GM12878 (cell line): ENCODE results near the gene RNF175. TPM values are rescaled to one million over a fixed set of nuclear protein-coding genes. Genes with fewer than 3 reads are reported as not detected.

Experiments
- ATAC-seq: fragments of 200-7000 bp; cut with Tn5 transposase; 3 replicates; pipeline ENCODE4 v1.9.1; 2020; ENCODE audit warnings: mild to moderate bottlenecking, moderate library complexity
- BruUV-seq: library from RNA; stranded (reverse); fragments of 400-500 nt; replicated peaks from 2 replicates; lab custom pipeline; 2021; lab: Mats Ljungman, UMichigan
- CTCF ChIA-PET: fragments of 300-600 bp; sonication (Branson Sonifier 250); formaldehyde crosslinking; extraction: SDS; loops from one replicate; lab custom pipeline; 2021; ENCODE audit warnings: inconsistent platforms; lab: Yijun Ruan, JAX
- POLR2A ChIA-PET: fragments of 350-600 bp; formaldehyde crosslinking; extraction: SDS; loops from one replicate; lab custom pipeline; 2021; ENCODE audit warnings: inconsistent platforms; lab: Charles Lee
- RAD21 ChIA-PET: fragments of 300-600 bp; sonication (Branson Sonifier 250); formaldehyde crosslinking; loops from one replicate; lab custom pipeline; 2023; ENCODE audit warnings: antibody characterized with exemption; ENCODE audit not compliant: unreplicated experiment; lab: Charles Lee
- SMC1A ChIA-PET: fragments of 300-600 bp; sonication (Branson Sonifier 250); formaldehyde crosslinking; loops from one replicate; lab custom pipeline; 2023; ENCODE audit not compliant: unreplicated experiment, uncharacterized antibody; lab: Charles Lee
- DNase-seq: peaks from one replicate; pipeline ENCODE4 v3.0.0-alpha.2; 2011; ENCODE audit warnings: low read depth, low spot score
- FAIRE-seq: peaks from 3 replicates; lab custom pipeline; 2011; peaks lifted over from hg19 to GRCh38; lab: Jason Lieb, UNC
- H2AFZ ChIP-seq: 2 replicates; pipeline ENCODE4 v1.6.0; 2011; ENCODE audit warnings: low read depth, low read length, control low read depth; ENCODE audit not compliant: control insufficient read depth
- H3K27ac ChIP-seq: 2 replicates; pipeline ENCODE4 v1.5.1; 2011; ENCODE audit warnings: control low read depth; ENCODE audit not compliant: control insufficient read depth, insufficient read depth
- H3K27me3 ChIP-seq, 2 experiments: replicated peaks in 1 of 2; 2 replicates each; pipeline versions ENCODE4 v1.6.0 to v1.6.1; 2011; ENCODE audit warnings: low read length in 1 of 2; ENCODE audit not compliant: control insufficient read depth in 2 of 2, insufficient read depth in 2 of 2
- H3K36me3 ChIP-seq, 2 experiments: 2 replicates each; pipeline ENCODE4 v1.5.1; 2011; ENCODE audit warnings: low read length in 1 of 2; ENCODE audit not compliant: control insufficient read depth in 2 of 2, insufficient read depth in 2 of 2
- H3K4me1 ChIP-seq: 2 replicates; pipeline ENCODE4 v1.6.1; 2011; ENCODE audit warnings: mild to moderate bottlenecking, low read length, moderate library complexity, mixed read lengths; ENCODE audit not compliant: control insufficient read depth, insufficient read depth
- H3K4me2 ChIP-seq: 2 replicates; pipeline ENCODE4 v1.6.0; 2011; ENCODE audit warnings: control low read depth; ENCODE audit not compliant: control insufficient read depth, insufficient read depth
- H3K4me3 ChIP-seq: fragments of 200-600 bp; sonication (generic); 2 replicates; pipeline ENCODE4 v1.5.1; 2016
- H3K79me2 ChIP-seq: 2 replicates; pipeline ENCODE4 v1.6.0; 2011; ENCODE audit warnings: low read length; ENCODE audit not compliant: control insufficient read depth, insufficient read depth
- H3K9ac ChIP-seq: 2 replicates; pipeline ENCODE4 v1.8.0; 2011; ENCODE audit warnings: low read length, control low read depth, mixed read lengths; ENCODE audit not compliant: control insufficient read depth, insufficient read depth
- H3K9me3 ChIP-seq: replicated peaks from 3 replicates; pipeline ENCODE4 v1.5.1; 2011; ENCODE audit warnings: mild to moderate bottlenecking, low read length; ENCODE audit not compliant: control insufficient read depth, insufficient read depth
- H4K20me1 ChIP-seq: 2 replicates; pipeline ENCODE4 v1.6.0; 2011; ENCODE audit not compliant: control insufficient read depth, insufficient read depth
- BCLAF1 ChIP-seq: fragments of 450-650 bp; IDR thresholded peaks from 2 replicates; pipeline ENCODE4 v1.6.1; 2017; ENCODE audit warnings: antibody characterized with exemption, mild to moderate bottlenecking, moderate library complexity
- BRCA1 ChIP-seq: IDR thresholded peaks from 2 replicates; pipeline ENCODE4 v1.6.1; 2011; ENCODE audit warnings: low read depth, low read length, improper control_type of control experiment
- CREB1 ChIP-seq: IDR thresholded peaks from 2 replicates; pipeline ENCODE4 v1.6.1; 2012; ENCODE audit warnings: low read depth, mild to moderate bottlenecking, inconsistent platforms
- E2F8 ChIP-seq: fragments of 450-650 bp; IDR thresholded peaks from 2 replicates; pipeline ENCODE4 v1.6.1; 2018; ENCODE audit warnings: mild to moderate bottlenecking, low read depth, moderate library complexity; ENCODE audit not compliant: partially characterized antibody
- EGR1 ChIP-seq, 2 experiments: IDR thresholded peaks; 1 replicate in 1 of 2; 2 replicates in 1 of 2; pipeline ENCODE4 v1.6.1; 2011 to 2012; ENCODE audit warnings: low read depth in 2 of 2, low read length in 2 of 2, borderline replicate concordance in 1 of 2, mild to moderate bottlenecking in 1 of 2, moderate library complexity in 1 of 2
- EP300 ChIP-seq, 2 experiments: fragments of 150-350 bp in 1 of 2; IDR thresholded peaks; 2 replicates each; pipeline ENCODE4 v1.6.1; 2011 to 2012; ENCODE audit warnings: low read depth in 2 of 2, low read length in 2 of 2, borderline replicate concordance in 1 of 2, improper control_type of control experiment in 1 of 2, inconsistent platforms in 1 of 2; ENCODE audit not compliant: control insufficient read depth in 1 of 2
- LARP7 ChIP-seq: fragments of 450-650 bp; IDR thresholded peaks from 2 replicates; pipeline ENCODE4 v1.6.1; 2017; ENCODE audit warnings: mild to moderate bottlenecking
- MTA2 ChIP-seq: fragments of 450-650 bp; IDR thresholded peaks from 2 replicates; pipeline ENCODE4 v1.6.1; 2016; ENCODE audit warnings: low read depth, mild to moderate bottlenecking, moderate library complexity
- MXI1 ChIP-seq: fragments of 150-350 bp; IDR thresholded peaks from 2 replicates; pipeline ENCODE4 v1.6.1; 2011; ENCODE audit warnings: low read depth, mild to moderate bottlenecking, inconsistent platforms, low read length, improper control_type of control experiment
- NFYA ChIP-seq: IDR thresholded peaks from 2 replicates; pipeline ENCODE4 v1.6.1; 2011; ENCODE audit warnings: low read depth, mild to moderate bottlenecking, low read length, improper control_type of control experiment, borderline replicate concordance
- RAD21 ChIP-seq: IDR thresholded peaks from 2 replicates; pipeline ENCODE4 v1.6.1; 2011; ENCODE audit warnings: mild to moderate bottlenecking, low read depth, low read length, moderate library complexity; ENCODE audit not compliant: insufficient read depth
- WGBS: methylation state at CpG from one replicate; pipeline ENCODE4 v1.1.6; 2016; ENCODE audit warnings: low lambda C conversion rate; ENCODE audit not compliant: insufficient replicate concordance, insufficient coverage; ENCODE audit errors: missing lambda C conversion rate; 5-methylcytosine and 5-hydroxymethylcytosine counted together
- in situ Hi-C: fragments of 300-500 bp; cut with MboI; formaldehyde crosslinking; loops from 9 replicates; pipeline ENCODE4 v1.14.3; 2018; ENCODE audit warnings: mixed read lengths
- intact Hi-C: fragments of 100-400 bp; cut with micrococcal nuclease; formaldehyde crosslinking; loops from one replicate; pipeline ENCODE4 v1.14.2; 2022; ENCODE audit not compliant: unreplicated experiment
- polyA plus RNA-seq, 11 experiments: library from polyadenylated mRNA; depleted of rRNA in 4 of 11; unstranded in 6 of 11; stranded (reverse) in 5 of 11; fragments of >200 nt; fragmentation: Nextera tagmentation in 4 of 11; fragmentation: Illumina TruSeq in 1 of 11; extraction: Ambion mirVana in 4 of 11; extraction: Trizol in 1 of 11; gene quantifications; 1 replicate in 1 of 11; 2 replicates in 10 of 11; pipeline versions ENCODE4 v1.2.1 to v1.2.3, GENCODE V29; 2011 to 2016; ENCODE audit warnings: inconsistent platforms in 2 of 11, missing spikeins in 2 of 11, low read depth in 1 of 11
- total RNA-seq, 4 experiments: library from RNA; depleted of rRNA in 3 of 4; stranded (reverse); fragments of >200 nt in 3 of 4; fragmentation: Illumina TruSeq in 1 of 4; extraction: Trizol in 1 of 4; gene quantifications; 2 replicates each; pipeline versions ENCODE4 v1.2.1 to v1.2.3, GENCODE V29; 2013 to 2021

RNF175 gene
- total and polyA plus RNA-seq, 10 of the 15 experiments (the other 5 are each of a cell fraction or from before 2014, with no cell fraction given): not detected

- H3K4me1 ChIP-seq: no peaks in the 10 kb centered on the region
- no peak overlapping the region for H3K27ac ChIP-seq
- in situ Hi-C loops: no loop called here
- H3K4me3 ChIP-seq: no peak overlapping the region
- no peaks in the 10 kb centered on the region for H3K79me2 ChIP-seq
- DNase-seq (no peak), ATAC-seq (no peak), FAIRE-seq (no peak)
- BruUV-seq: no TSS peak
- H3K36me3 ChIP-seq: no peaks in the 10 kb centered on the region
- WGBS: 62% methylated on average over 30 of the region's 30 CpGs
- no peak for TF ChIP-seq NFYA
- no peak for TF ChIP-seq LARP7
- no peak for TF ChIP-seq CREB1
- H3K9ac ChIP-seq: no peak overlapping the region
- CTCF ChIA-PET: no interaction called here
- no peaks in the 10 kb centered on the region for H4K20me1 ChIP-seq
- H3K4me2 ChIP-seq: no peak overlapping the region
- intact Hi-C loops: no loop called here
- no peaks in the 10 kb centered on the region; the same call in 2 of the 3 replicates for H3K9me3 ChIP-seq
- no peaks in the 10 kb centered on the region for H3K27me3 ChIP-seq
- RAD21 ChIA-PET: no interaction called here
- H2AFZ ChIP-seq: no peak overlapping the region
- POLR2A ChIA-PET: no interaction called here
- SMC1A ChIA-PET: no interaction called here
Observed at GRCh38 chr4:153806073-153806472, 46.2 kb upstream of the RNF175 start.

GRCh38 chr4:153804722-153805121 is 44.9 kb upstream of the RNF175 start:
- Histone ChIP-seq H3K79me2 (no peaks in the 10 kb centered on the region), H3K9me3 (no peaks in the 10 kb centered on the region; the same call in 2 of the 3 replicates), H3K36me3 (no peaks in the 10 kb centered on the region), H3K27me3 (no peaks in the 10 kb centered on the region), H3K4me3 (no peak overlapping the region), H2AFZ (no peak overlapping the region), H4K20me1 (no peaks in the 10 kb centered on the region), H3K4me1 (no peaks in the 10 kb centered on the region), H3K27ac (no peak overlapping the region), H3K9ac (no peak overlapping the region), H3K4me2 (no peak overlapping the region)
- ChIA-PET CTCF (no interaction called here), POLR2A (no interaction called here), SMC1A (no interaction called here), RAD21 (no interaction called here)
- ATAC-seq (no peak), FAIRE-seq (no peak), DNase-seq (no peak)
- no TSS peak for BruUV-seq
- in situ Hi-C loops: no loop called here
- 29% methylated on average over 3 of the region's 3 CpGs for WGBS
- intact Hi-C loops: no loop called here
- no peak for TF ChIP-seq BCLAF1
- TF ChIP-seq BRCA1: no peak
- no peak for TF ChIP-seq EP300 (IDR thresholded peaks at IDR 0.05; ENCODE audit: borderline replicate concordance in 1 of 2, control insufficient read depth in 1 of 2, low read depth in 2 of 2, low read length in 2 of 2)
- no peak for TF ChIP-seq RAD21
- TF ChIP-seq EGR1 (IDR thresholded peaks at IDR 0.05; ENCODE audit: borderline replicate concordance in 1 of 2, low read depth in 2 of 2, low read length in 2 of 2): no peak
- TF ChIP-seq MXI1: no peak
- TF ChIP-seq MTA2: no peak
- no peak for TF ChIP-seq E2F8
